ENCODE results near the gene BIVM.

BIVM gene

DNA sequence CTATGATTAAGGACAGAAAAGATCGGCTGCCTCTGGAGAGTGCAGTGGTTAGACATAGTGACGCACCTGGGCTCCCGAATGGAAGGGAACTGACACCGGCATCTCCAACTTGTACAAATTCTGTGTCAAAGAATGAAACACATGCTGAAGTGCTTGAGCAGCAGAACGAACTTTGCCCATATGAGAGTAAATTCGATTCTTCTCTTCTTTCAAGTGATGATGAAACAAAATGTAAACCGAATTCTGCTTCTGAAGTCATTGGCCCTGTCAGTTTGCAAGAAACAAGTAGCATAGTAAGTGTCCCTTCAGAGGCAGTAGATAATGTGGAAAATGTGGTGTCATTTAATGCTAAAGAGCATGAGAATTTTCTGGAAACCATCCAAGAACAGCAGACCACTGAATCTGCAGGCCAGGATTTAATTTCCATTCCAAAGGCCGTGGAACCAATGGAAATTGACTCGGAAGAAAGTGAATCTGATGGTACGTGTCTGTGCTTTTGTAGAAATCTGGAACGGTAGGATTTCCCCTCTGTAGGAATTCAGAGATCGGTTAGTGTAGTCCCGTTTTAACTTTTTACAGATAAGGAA, 63.8 kb downstream of the BIVM start:
- TF ChIP-seq, protein P1, sequence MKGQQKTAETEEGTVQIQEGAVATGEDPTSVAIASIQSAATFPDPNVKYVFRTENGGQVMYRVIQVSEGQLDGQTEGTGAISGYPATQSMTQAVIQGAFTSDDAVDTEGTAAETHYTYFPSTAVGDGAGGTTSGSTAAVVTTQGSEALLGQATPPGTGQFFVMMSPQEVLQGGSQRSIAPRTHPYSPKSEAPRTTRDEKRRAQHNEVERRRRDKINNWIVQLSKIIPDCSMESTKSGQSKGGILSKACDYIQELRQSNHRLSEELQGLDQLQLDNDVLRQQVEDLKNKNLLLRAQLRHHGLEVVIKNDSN (IDR thresholded peaks at IDR 0.05): no peak
- no peak for TF ChIP-seq TAF1 (IDR thresholded peaks at IDR 0.05; ENCODE audit: low read depth)
- no peak for TF ChIP-seq EP300 (IDR thresholded peaks at IDR 0.05; ENCODE audit: borderline replicate concordance)
- TF ChIP-seq TCF12 (IDR thresholded peaks at IDR 0.05; ENCODE audit: low read depth): no peak
- no peak for TF ChIP-seq ZBTB7A (IDR thresholded peaks at IDR 0.05; ENCODE audit: low read depth)
- TF ChIP-seq, protein P2, sequence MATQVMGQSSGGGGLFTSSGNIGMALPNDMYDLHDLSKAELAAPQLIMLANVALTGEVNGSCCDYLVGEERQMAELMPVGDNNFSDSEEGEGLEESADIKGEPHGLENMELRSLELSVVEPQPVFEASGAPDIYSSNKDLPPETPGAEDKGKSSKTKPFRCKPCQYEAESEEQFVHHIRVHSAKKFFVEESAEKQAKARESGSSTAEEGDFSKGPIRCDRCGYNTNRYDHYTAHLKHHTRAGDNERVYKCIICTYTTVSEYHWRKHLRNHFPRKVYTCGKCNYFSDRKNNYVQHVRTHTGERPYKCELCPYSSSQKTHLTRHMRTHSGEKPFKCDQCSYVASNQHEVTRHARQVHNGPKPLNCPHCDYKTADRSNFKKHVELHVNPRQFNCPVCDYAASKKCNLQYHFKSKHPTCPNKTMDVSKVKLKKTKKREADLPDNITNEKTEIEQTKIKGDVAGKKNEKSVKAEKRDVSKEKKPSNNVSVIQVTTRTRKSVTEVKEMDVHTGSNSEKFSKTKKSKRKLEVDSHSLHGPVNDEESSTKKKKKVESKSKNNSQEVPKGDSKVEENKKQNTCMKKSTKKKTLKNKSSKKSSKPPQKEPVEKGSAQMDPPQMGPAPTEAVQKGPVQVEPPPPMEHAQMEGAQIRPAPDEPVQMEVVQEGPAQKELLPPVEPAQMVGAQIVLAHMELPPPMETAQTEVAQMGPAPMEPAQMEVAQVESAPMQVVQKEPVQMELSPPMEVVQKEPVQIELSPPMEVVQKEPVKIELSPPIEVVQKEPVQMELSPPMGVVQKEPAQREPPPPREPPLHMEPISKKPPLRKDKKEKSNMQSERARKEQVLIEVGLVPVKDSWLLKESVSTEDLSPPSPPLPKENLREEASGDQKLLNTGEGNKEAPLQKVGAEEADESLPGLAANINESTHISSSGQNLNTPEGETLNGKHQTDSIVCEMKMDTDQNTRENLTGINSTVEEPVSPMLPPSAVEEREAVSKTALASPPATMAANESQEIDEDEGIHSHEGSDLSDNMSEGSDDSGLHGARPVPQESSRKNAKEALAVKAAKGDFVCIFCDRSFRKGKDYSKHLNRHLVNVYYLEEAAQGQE (IDR thresholded peaks at IDR 0.05; ENCODE audit: low read depth): no peak
- TF ChIP-seq YY1 (IDR thresholded peaks at IDR 0.05; ENCODE audit: low read depth): no peak
- TF ChIP-seq RAD21 (IDR thresholded peaks at IDR 0.05; ENCODE audit: low read depth): no peak
- no peak for TF ChIP-seq MAX (IDR thresholded peaks at IDR 0.05)
- no peak for TF ChIP-seq FOXM1 (IDR thresholded peaks at IDR 0.05; ENCODE audit: borderline replicate concordance, low read depth)
- TF ChIP-seq CREB1 (IDR thresholded peaks at IDR 0.05; ENCODE audit: low read depth): no peak
- TF ChIP-seq EGR1 (IDR thresholded peaks at IDR 0.05): no peak
- no peak for TF ChIP-seq CEBPB (IDR thresholded peaks at IDR 0.05)
- TF ChIP-seq NFIC (IDR thresholded peaks at IDR 0.05): no peak
- no peak for TF ChIP-seq TEAD4 (IDR thresholded peaks at IDR 0.05)

DNA sequence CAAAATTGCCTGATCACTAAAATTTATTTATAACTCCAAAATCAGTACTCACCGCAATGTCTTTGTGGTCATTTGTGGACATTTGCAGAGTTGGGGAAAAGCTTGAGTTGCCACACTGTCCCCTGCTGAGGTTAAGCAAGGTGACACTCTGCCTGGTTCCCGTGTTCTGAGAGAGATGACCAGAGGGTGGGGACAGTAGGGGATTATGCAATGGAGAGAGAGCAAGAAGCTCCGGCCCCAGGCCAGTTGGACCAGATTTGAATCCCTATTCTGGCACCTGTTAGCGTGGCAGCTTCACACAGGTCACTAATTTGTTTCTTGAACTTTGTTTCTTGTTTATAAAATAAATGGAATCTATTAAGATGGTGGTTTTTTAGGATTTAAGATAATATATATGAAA, 64.7 kb downstream of the BIVM start:
- TF ChIP-seq RAD21 (IDR thresholded peaks at IDR 0.05; ENCODE audit: low read depth) (no peak), EGR1 (IDR thresholded peaks at IDR 0.05) (no peak), YY1 (IDR thresholded peaks at IDR 0.05; ENCODE audit: low read depth) (no peak), CEBPB (IDR thresholded peaks at IDR 0.05) (no peak), ZBTB7A (IDR thresholded peaks at IDR 0.05; ENCODE audit: low read depth) (no peak), EP300 (IDR thresholded peaks at IDR 0.05; ENCODE audit: borderline replicate concordance) (no peak), FOXM1 (IDR thresholded peaks at IDR 0.05; ENCODE audit: borderline replicate concordance, low read depth) (no peak), NFIC (IDR thresholded peaks at IDR 0.05) (no peak), CREB1 (IDR thresholded peaks at IDR 0.05; ENCODE audit: low read depth) (no peak), TCF12 (IDR thresholded peaks at IDR 0.05; ENCODE audit: low read depth) (no peak), TEAD4 (IDR thresholded peaks at IDR 0.05) (no peak), TAF1 (IDR thresholded peaks at IDR 0.05; ENCODE audit: low read depth) (no peak), MAX (IDR thresholded peaks at IDR 0.05) (no peak)
- TF ChIP-seq, protein P2 (IDR thresholded peaks at IDR 0.05; ENCODE audit: low read depth): no peak
- TF ChIP-seq, protein P1 (IDR thresholded peaks at IDR 0.05): no peak

DNA sequence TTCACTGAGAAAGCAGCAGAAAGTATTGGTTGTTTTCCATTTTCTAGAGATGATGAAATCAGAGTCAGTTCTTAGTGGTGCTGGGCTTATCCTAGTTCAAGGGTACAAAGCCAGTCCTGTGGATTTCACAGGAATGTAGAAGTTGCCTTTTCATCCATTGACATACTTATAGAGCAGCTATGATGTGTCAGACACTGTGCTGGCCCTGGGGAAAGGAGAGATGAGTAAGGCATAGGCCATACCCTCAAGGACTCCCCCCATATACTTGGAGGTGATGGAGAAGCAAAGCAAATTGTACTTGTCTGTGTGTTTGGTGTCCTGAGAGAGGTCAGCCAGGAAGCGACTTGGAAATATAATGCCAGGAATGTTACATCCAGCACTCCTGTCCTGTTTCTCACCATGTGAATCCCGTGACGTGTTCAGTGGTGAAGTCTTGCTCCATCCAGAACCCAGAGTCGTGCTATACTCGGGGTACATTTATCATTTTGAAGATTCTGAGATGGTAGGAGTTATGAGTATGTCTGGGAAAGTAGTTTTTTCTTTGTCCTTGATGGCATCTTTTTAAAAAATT, 69.5 kb downstream of the BIVM start:
- TF ChIP-seq TEAD4 (IDR thresholded peaks at IDR 0.05) (no peak), TCF12 (IDR thresholded peaks at IDR 0.05; ENCODE audit: low read depth) (no peak), ZBTB7A (IDR thresholded peaks at IDR 0.05; ENCODE audit: low read depth) (no peak), NFIC (IDR thresholded peaks at IDR 0.05) (no peak), YY1 (IDR thresholded peaks at IDR 0.05; ENCODE audit: low read depth) (no peak), FOXM1 (IDR thresholded peaks at IDR 0.05; ENCODE audit: borderline replicate concordance, low read depth) (no peak), RAD21 (IDR thresholded peaks at IDR 0.05; ENCODE audit: low read depth) (no peak), TAF1 (IDR thresholded peaks at IDR 0.05; ENCODE audit: low read depth) (no peak), CEBPB (IDR thresholded peaks at IDR 0.05) (no peak), EGR1 (IDR thresholded peaks at IDR 0.05) (no peak), CREB1 (IDR thresholded peaks at IDR 0.05; ENCODE audit: low read depth) (no peak), EP300 (IDR thresholded peaks at IDR 0.05; ENCODE audit: borderline replicate concordance) (no peak), MAX (IDR thresholded peaks at IDR 0.05) (no peak)
- TF ChIP-seq, protein P1 (IDR thresholded peaks at IDR 0.05): no peak
- TF ChIP-seq, protein P2 (IDR thresholded peaks at IDR 0.05; ENCODE audit: low read depth): no peak
